GM10248 (cell line): ENCODE data around the gene ZNF281.
A peak's percentile ranks its signal among the peaks of the same experiment; 100 is the strongest.
"Not testable (repeated sequence)": the region's sequence is repeated elsewhere in the genome, so short reads cannot be mapped to it uniquely, and the experiment has no call there.

Experiments
- CTCF ChIA-PET: fragments of 300-600 bp; sonication (Branson Sonifier 250); formaldehyde crosslinking; extraction: SDS; loops from one replicate; lab custom pipeline; 2021; ENCODE audit warnings: antibody characterized with exemption; lab: Yijun Ruan, JAX
- POLR2A ChIA-PET: fragments of 350-650 bp; sonication (Branson Sonifier 250); formaldehyde crosslinking; extraction: SDS; loops from one replicate; lab custom pipeline; 2020; ENCODE audit warnings: antibody characterized with exemption; lab: Yijun Ruan, JAX
- DNase-seq: peaks from one replicate; pipeline ENCODE4 v3.0.0; 2012; ENCODE audit errors: extremely low spot score
- TF ChIP-seq, protein P1 (sequence below): IDR thresholded peaks from 2 replicates; pipeline ENCODE4 v1.5.1; 2012; ENCODE audit warnings: mild to moderate bottlenecking, low read depth; ENCODE audit errors: extremely low read depth, missing control alignments, control extremely low read depth

The ZNF281 gene

DNA sequence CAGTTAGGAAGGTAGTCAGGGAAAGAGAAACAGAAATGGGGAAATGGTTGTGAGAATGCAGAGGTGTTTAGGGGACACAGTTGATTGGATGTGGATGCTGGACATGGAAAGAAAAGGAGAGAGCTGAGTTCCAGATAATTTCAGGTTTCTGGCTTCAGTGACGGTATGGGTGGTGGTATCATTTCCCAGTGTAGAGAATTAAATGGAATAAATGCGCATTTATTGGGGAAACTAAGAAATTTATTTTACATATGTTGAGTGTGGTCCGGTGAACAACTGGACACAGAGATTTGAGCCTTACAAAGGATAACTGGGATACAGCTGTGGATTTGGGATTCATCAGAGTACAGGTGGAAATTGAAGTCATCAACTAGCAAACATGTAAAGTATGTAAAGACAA lies 12.4 kb upstream of the ZNF281 start:
- DNase-seq: no peak
- TF ChIP-seq, protein P1, sequence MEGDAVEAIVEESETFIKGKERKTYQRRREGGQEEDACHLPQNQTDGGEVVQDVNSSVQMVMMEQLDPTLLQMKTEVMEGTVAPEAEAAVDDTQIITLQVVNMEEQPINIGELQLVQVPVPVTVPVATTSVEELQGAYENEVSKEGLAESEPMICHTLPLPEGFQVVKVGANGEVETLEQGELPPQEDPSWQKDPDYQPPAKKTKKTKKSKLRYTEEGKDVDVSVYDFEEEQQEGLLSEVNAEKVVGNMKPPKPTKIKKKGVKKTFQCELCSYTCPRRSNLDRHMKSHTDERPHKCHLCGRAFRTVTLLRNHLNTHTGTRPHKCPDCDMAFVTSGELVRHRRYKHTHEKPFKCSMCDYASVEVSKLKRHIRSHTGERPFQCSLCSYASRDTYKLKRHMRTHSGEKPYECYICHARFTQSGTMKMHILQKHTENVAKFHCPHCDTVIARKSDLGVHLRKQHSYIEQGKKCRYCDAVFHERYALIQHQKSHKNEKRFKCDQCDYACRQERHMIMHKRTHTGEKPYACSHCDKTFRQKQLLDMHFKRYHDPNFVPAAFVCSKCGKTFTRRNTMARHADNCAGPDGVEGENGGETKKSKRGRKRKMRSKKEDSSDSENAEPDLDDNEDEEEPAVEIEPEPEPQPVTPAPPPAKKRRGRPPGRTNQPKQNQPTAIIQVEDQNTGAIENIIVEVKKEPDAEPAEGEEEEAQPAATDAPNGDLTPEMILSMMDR: no peak
- ChIA-PET POLR2A (no interaction called here), CTCF (interaction anchor here (1.2 to 2.7 kb wide), 2 partner anchors 10 to 26 kb away, joined by 3 to 11 read pairs; no protein-coding TSS in a partner anchor)

DNA sequence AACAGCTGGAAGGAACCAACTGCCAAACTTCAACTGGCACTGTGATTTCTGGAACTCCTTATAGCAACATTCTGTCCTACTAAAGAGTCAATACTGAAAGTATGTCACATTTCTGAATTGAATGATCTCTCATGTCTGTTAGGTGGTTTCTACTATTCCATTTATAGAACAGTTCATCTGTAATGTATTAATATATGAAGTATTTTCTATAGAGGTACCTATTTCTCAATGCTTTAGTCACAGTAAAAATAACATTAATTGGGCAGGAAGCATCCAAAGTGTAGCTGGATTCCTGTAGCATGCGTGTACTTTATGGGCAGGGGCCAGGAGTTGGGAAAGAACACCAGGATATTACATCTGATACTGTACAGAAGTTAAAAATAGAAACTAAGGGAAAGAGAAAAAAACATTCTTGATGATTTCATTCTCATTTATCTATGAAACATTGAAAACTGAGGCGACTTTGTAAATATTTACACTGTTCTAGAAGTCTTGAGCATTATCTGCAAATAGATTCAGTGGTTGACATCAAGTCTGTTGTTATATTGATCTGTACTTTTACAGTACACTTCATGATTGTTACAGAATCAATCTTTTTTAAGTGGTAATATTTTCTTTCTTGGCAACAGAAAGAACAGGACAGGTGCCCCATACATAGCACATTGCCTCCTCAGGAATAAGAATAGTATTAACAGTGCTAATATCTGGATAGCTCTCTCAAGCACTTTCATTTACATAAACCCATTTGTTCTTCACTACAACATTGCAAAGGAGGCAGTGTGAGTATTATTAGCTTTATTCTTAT lies 6.2 kb upstream of the ZNF281 start:
- ChIA-PET CTCF (interaction anchor here (0.8 to 1.6 kb wide), 5 partner anchors 19 to 96 kb away, joined by 3 to 4 read pairs (median 3); no protein-coding TSS in a partner anchor), POLR2A (no interaction called here)
- TF ChIP-seq, protein P1: no peak
- DNase-seq: peak; percentile 39

DNA sequence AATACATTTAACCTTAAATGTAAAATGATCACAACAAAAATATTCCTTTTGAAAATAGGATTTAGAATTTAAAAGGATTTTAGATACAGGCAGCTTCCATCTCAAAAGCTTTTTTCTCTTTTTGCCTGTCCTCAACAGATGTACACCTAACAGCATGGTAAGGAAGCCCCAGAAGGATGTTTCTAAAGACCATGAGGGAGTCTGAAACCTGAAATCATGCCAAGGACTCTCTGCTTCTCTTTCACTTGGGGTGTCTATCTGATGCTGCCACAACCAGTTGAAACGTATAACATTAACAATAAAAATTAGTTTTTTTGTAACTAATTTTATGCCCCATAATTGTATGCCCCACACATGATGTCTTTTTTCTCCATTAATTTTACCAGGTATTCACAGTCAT lies 5.4 kb upstream of the ZNF281 start:
- CTCF ChIA-PET: interaction anchor here (1.0 to 1.7 kb wide), 5 partner anchors 11 to 96 kb away, joined by 3 to 4 read pairs (median 3); no protein-coding TSS in a partner anchor
- POLR2A ChIA-PET: no interaction called here
- no peak for DNase-seq
- TF ChIP-seq, protein P1: no peak

DNA sequence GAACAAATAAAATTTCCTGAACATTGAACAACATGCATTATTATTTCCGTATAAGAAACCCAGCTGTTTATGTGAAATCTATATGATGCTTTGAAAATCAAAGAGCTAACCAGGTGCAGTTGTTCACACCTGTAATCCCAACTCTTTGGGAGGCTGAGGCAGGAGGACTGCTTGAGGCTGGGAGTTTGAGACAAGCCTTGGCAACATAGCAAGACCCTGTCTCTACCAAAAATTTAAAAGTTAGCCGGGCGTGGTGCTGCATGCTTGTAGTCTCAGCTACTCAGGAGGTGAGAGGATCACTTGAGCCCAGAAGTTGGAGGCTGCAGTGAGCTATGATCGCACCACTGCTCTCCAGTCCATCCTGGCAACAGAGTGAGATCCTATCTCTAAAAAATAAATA lies 4.8 kb upstream of the ZNF281 start:
- TF ChIP-seq, protein P1: no peak
- DNase-seq: no peak
- POLR2A ChIA-PET: no interaction called here
- CTCF ChIA-PET: interaction anchor here (1.1 to 1.7 kb wide), 4 partner anchors 11 to 97 kb away, joined by 3 to 4 read pairs (median 3); no protein-coding TSS in a partner anchor

DNA sequence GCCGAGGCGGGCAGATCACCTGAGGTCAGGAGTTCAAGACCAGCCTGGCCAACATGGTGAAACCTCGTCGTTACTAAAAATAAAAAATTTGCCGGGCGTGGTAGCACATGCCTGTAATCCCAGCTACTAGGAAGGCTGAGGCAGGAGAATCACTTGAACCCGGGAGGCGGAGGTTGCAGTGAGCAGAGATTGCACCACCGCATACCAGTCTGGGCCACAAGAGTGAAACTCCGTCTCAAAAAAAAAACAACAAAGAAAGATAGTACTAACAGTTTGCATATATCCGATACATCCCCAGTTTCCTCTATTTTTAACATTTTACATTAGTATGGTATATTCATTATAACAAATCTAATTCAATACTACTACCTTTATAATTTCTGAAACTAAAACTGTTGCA lies 3.9 kb upstream of the ZNF281 start:
- POLR2A ChIA-PET, DNase-seq: not testable (repeated sequence)
- CTCF ChIA-PET: interaction anchor here (1.2 to 1.8 kb wide), 4 partner anchors 12 to 55 kb away, joined by 3 to 5 read pairs (median 4); no protein-coding TSS in a partner anchor

DNA sequence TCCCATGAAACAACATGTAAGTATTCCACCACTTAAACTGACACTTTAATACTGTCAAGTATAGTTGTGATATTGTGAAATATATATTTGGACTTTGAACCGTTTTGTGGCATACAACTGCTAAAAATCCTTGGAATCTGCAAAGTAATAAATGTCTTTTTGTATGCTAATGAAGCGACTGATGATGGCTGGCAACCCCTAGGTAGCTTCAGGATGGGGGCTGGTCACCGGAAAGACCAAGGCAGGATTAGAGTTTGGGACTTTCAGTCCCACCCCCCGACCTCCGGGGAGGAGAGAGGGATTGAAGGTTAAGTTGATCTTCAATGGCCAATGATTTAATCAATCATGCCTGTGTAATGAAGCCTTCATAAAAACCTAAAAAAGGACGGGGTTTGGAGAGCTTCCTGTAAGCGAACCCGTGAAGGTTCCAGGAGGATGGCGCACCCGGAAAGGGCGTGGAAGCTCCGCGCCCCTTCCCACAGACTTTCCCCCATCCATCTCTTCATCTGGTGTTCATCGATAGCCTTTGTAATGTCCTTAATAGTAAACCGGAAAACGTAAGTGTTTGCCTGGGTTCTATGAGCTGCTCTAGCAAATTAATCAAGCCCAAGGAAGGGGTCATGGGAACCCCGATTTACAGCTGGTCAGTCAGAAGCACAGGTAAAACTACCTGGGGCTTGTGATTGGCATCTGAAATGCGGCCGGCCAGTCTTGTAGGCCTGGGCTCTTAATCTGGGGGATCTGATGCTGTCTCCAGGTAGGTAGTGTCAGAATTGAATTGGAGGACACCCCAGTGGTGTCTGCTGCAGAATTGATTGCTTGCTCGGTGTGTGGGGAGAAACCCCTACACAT lies 1.8 kb upstream of the ZNF281 start:
- ChIA-PET POLR2A (no interaction called here), CTCF (interaction anchor here (0.6 to 2.6 kb wide), 5 partner anchors 10 to 210 kb away, joined by 3 to 11 read pairs (median 4); no protein-coding TSS in a partner anchor)
- DNase-seq: no peak
- TF ChIP-seq, protein P1: no peak
